ENCODE results near the gene EP400. TPM values are rescaled to one million over a fixed set of nuclear protein-coding genes. Genes with fewer than 3 reads are reported as not detected.

EP400 gene
- total and polyA plus RNA-seq, 2 of the 13 experiments (the other 11 are each of a cell fraction or from before 2014, with no cell fraction given) = 4.9 to 5.0 TPM

- TF ChIP-seq TRAFD1 (CRISPR knock-in tag; IDR thresholded peaks at IDR 0.05; ENCODE audit: borderline replicate concordance) (no peak), ZNF468 (CRISPR knock-in tag; IDR thresholded peaks at IDR 0.05) (0 out of 2 replicates have a peak, but pooled peaks have one; percentile 24), DPF2 (CRISPR knock-in tag; IDR thresholded peaks at IDR 0.05; ENCODE audit: borderline replicate concordance, low read depth) (no peak), ARHGAP35 (CRISPR knock-in tag; IDR thresholded peaks at IDR 0.05; ENCODE audit: borderline replicate concordance) (peak; percentile 41; the same call in 1 of the 2 replicates), SIN3B (IDR thresholded peaks at IDR 0.05; ENCODE audit: low read length) (no peak), EP300 (IDR thresholded peaks at IDR 0.05; ENCODE audit: low read depth in 2 of 2, low read length in 2 of 2) (peak in 1 of 2 experiments; percentile 48; a peak in 1 of 4 replicates), EP300 (CRISPR knock-in tag; IDR thresholded peaks at IDR 0.05; ENCODE audit: borderline replicate concordance) (peak; percentile 44), ZC3H13 (CRISPR knock-in tag; IDR thresholded peaks at IDR 0.05) (peak; percentile 82; the same call in 1 of the 2 replicates), ZNF557 (CRISPR knock-in tag; IDR thresholded peaks at IDR 0.05) (no peak), KMT2A (CRISPR knock-in tag; IDR thresholded peaks at IDR 0.05) (peak; percentile 80; the same call in 1 of the 2 replicates), ZNF441 (CRISPR knock-in tag; IDR thresholded peaks at IDR 0.05; ENCODE audit: borderline replicate concordance) (peak; percentile 34; the same call in 1 of the 2 replicates), NFIC (IDR thresholded peaks at IDR 0.05; ENCODE audit: low read length) (no peak), RNF2 (conservative IDR thresholded peaks at IDR 0.05; ENCODE audit: low read depth) (peak; percentile 64; the same call in 1 of the 2 replicates), ZNF773 (CRISPR knock-in tag; IDR thresholded peaks at IDR 0.05; ENCODE audit: borderline replicate concordance) (no peak), ZBTB1 (CRISPR knock-in tag; IDR thresholded peaks at IDR 0.05; ENCODE audit: borderline replicate concordance) (no peak), ZNF567 (CRISPR knock-in tag; IDR thresholded peaks at IDR 0.05; ENCODE audit: borderline replicate concordance) (no peak), NR1H2 (CRISPR knock-in tag; IDR thresholded peaks at IDR 0.05; ENCODE audit: borderline replicate concordance, low read depth) (0 out of 2 replicates have a peak, but pooled peaks have one; percentile 44), GATAD1 (CRISPR knock-in tag; IDR thresholded peaks at IDR 0.05) (peak; percentile 76), ZNF138 (CRISPR knock-in tag; IDR thresholded peaks at IDR 0.05; ENCODE audit: low read depth) (peak; percentile 89), IKZF4 (CRISPR knock-in tag; IDR thresholded peaks at IDR 0.05; ENCODE audit: borderline replicate concordance, low read depth, not compliant biosample characterization) (no peak), HNRNPLL (IDR thresholded peaks at IDR 0.05; ENCODE audit: low read depth, low read length, poor library complexity, severe bottlenecking) (peak; percentile 60), PITX1 (CRISPR knock-in tag; IDR thresholded peaks at IDR 0.05) (peak; percentile 42)
- TF ChIP-seq, protein P1, sequence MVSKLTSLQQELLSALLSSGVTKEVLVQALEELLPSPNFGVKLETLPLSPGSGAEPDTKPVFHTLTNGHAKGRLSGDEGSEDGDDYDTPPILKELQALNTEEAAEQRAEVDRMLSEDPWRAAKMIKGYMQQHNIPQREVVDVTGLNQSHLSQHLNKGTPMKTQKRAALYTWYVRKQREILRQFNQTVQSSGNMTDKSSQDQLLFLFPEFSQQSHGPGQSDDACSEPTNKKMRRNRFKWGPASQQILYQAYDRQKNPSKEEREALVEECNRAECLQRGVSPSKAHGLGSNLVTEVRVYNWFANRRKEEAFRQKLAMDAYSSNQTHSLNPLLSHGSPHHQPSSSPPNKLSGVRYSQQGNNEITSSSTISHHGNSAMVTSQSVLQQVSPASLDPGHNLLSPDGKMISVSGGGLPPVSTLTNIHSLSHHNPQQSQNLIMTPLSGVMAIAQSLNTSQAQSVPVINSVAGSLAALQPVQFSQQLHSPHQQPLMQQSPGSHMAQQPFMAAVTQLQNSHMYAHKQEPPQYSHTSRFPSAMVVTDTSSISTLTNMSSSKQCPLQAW (CRISPR knock-in tag; IDR thresholded peaks at IDR 0.05) = peak; percentile 68
- TF ChIP-seq, protein P2, sequence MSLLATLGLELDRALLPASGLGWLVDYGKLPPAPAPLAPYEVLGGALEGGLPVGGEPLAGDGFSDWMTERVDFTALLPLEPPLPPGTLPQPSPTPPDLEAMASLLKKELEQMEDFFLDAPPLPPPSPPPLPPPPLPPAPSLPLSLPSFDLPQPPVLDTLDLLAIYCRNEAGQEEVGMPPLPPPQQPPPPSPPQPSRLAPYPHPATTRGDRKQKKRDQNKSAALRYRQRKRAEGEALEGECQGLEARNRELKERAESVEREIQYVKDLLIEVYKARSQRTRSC (CRISPR knock-in tag; IDR thresholded peaks at IDR 0.05; ENCODE audit: low read depth) = 0 out of 2 replicates have a peak, but pooled peaks have one; percentile 44
- TF ChIP-seq, protein P3, sequence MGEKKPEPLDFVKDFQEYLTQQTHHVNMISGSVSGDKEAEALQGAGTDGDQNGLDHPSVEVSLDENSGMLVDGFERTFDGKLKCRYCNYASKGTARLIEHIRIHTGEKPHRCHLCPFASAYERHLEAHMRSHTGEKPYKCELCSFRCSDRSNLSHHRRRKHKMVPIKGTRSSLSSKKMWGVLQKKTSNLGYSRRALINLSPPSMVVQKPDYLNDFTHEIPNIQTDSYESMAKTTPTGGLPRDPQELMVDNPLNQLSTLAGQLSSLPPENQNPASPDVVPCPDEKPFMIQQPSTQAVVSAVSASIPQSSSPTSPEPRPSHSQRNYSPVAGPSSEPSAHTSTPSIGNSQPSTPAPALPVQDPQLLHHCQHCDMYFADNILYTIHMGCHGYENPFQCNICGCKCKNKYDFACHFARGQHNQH (CRISPR knock-in tag; IDR thresholded peaks at IDR 0.05) = 0 out of 2 replicates have a peak, but pooled peaks have one; percentile 22
Observed at GRCh38 chr12:132084621-132085290, 135.0 kb downstream of the EP400 start (continued).
